Measurements from ENCODE around the gene ERC1.

DNA sequence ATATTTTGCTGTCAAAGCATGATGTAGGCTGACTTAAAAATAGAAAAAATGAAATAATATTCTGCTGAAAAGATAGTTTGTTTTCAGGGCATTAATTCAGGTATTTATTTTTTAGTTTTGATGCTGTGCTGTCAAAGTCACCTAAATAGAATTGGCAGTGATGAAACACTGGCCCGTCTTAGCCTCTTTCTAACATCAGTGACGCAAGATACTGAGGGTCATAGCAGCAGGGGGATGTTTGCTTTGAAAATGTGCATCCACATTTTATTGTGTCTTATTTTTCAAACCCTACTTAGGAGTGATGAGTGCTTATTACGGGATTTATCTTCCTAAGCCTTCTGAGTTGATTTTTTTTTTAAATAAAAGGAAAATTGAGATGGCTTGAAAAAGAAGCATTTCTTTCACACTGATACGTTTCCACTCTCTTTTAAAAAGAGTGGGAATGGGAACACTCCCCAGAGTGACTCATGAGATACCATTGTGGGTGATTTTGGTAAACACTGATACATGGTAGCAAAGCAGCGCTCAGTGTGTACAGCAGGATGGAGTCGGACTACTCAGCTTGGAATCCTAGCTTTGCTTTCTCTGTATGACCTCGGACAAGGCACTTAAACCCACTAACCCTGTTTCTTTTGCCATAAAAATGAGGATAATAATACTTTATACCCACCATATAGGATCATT, 290.8 kb downstream of the ERC1 start:
- TF ChIP-seq EZH2 (IDR thresholded peaks at IDR 0.05; ENCODE audit: low read length, missing control alignments), result no peak
- TF ChIP-seq, protein P1, sequence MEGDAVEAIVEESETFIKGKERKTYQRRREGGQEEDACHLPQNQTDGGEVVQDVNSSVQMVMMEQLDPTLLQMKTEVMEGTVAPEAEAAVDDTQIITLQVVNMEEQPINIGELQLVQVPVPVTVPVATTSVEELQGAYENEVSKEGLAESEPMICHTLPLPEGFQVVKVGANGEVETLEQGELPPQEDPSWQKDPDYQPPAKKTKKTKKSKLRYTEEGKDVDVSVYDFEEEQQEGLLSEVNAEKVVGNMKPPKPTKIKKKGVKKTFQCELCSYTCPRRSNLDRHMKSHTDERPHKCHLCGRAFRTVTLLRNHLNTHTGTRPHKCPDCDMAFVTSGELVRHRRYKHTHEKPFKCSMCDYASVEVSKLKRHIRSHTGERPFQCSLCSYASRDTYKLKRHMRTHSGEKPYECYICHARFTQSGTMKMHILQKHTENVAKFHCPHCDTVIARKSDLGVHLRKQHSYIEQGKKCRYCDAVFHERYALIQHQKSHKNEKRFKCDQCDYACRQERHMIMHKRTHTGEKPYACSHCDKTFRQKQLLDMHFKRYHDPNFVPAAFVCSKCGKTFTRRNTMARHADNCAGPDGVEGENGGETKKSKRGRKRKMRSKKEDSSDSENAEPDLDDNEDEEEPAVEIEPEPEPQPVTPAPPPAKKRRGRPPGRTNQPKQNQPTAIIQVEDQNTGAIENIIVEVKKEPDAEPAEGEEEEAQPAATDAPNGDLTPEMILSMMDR (conservative IDR thresholded peaks at IDR 0.05 in 1 of 2, IDR thresholded peaks at IDR 0.05 in 1 of 2; ENCODE audit: low read depth in 1 of 2, low read length in 2 of 2), result no peak
